ENCODE results near the gene USP13. TPM values are rescaled to one million over a fixed set of nuclear protein-coding genes. Genes with fewer than 3 reads are reported as not detected.

Gene USP13
- total RNA-seq, 1 experiment from 2014 or later: 27.8 TPM

GRCh38 chr3:179797192-179797591 is 144.4 kb downstream of the USP13 start:
- Histone ChIP-seq H3K4me3 (ENCODE audit: low read depth in 2 of 2, low read length in 2 of 2) (no peak overlapping the region), H3K27ac (ENCODE audit: low read length) (no peak overlapping the region), H3K36me3 (ENCODE audit: control insufficient read depth, insufficient read depth, low read length) (no peaks in the 10 kb centered on the region), H3K27me3 (ENCODE audit: control insufficient read depth, insufficient read depth, low read length) (no peaks in the 10 kb centered on the region), H3K4me1 (ENCODE audit: control insufficient read depth, insufficient read depth, low read length) (no peaks in the 10 kb centered on the region), H3K9me3 (ENCODE audit: control insufficient read depth, insufficient read depth, low read depth, low read length) (no peaks in the 10 kb centered on the region)
- ChIA-PET POLR2A (no interaction called here), CTCF (no interaction called here)
- in situ Hi-C loops (cut with HindIII; ENCODE audit: low pct_unique_long_range_greater_than_20kb, low sequenced_read_pairs) (no loop called here), intact Hi-C loops (cut with micrococcal nuclease; ENCODE audit: unreplicated experiment) (no loop called here)
- BruUV-seq (replicated peaks): no TSS peak
- ATAC-seq (no peak), DNase-seq (ENCODE audit: low read depth, low spot score) (no peak)
- TF ChIP-seq SIN3A (IDR thresholded peaks at IDR 0.05; ENCODE audit: borderline replicate concordance, insufficient read depth, low read depth, low read length) (no peak), POLR2AphosphoS5 (IDR thresholded peaks at IDR 0.05; ENCODE audit: low read depth, low read length) (no peak), CTCF (IDR thresholded peaks at IDR 0.05) (no peak), TCF7L2 (IDR thresholded peaks at IDR 0.05; ENCODE audit: low read depth, low read length) (no peak)
- TF ChIP-seq, protein P1, sequence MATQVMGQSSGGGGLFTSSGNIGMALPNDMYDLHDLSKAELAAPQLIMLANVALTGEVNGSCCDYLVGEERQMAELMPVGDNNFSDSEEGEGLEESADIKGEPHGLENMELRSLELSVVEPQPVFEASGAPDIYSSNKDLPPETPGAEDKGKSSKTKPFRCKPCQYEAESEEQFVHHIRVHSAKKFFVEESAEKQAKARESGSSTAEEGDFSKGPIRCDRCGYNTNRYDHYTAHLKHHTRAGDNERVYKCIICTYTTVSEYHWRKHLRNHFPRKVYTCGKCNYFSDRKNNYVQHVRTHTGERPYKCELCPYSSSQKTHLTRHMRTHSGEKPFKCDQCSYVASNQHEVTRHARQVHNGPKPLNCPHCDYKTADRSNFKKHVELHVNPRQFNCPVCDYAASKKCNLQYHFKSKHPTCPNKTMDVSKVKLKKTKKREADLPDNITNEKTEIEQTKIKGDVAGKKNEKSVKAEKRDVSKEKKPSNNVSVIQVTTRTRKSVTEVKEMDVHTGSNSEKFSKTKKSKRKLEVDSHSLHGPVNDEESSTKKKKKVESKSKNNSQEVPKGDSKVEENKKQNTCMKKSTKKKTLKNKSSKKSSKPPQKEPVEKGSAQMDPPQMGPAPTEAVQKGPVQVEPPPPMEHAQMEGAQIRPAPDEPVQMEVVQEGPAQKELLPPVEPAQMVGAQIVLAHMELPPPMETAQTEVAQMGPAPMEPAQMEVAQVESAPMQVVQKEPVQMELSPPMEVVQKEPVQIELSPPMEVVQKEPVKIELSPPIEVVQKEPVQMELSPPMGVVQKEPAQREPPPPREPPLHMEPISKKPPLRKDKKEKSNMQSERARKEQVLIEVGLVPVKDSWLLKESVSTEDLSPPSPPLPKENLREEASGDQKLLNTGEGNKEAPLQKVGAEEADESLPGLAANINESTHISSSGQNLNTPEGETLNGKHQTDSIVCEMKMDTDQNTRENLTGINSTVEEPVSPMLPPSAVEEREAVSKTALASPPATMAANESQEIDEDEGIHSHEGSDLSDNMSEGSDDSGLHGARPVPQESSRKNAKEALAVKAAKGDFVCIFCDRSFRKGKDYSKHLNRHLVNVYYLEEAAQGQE (IDR thresholded peaks at IDR 0.05; ENCODE audit: insufficient read depth in 1 of 2, low read depth in 2 of 2, low read length in 1 of 2): no peak

DNA sequence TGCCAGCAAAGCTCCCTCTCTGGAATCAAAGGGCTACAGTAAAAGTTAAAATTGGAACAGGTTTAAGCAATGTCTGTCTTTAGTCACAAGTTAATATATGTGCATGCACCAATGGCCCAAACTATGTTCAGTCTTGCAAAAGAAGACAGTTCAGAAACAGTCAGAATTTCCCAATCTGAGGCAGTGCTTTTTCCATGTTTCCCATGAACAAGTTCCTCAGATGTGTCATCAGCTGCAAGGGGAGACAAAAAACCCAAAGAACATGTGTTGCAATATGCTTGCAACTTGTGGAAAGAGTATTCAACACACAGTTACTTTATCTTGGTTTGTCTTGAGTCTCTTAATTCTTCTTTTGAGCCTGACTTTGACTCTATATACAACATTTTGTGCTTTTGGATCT is 148.4 kb downstream of the USP13 start:
- no peaks in the 10 kb centered on the region for H3K9me3 ChIP-seq (ENCODE audit: control insufficient read depth, insufficient read depth, low read depth, low read length)
- H3K4me3 ChIP-seq (ENCODE audit: low read depth in 2 of 2, low read length in 2 of 2): no peak overlapping the region
- no TSS peak for BruUV-seq (replicated peaks)
- intact Hi-C loops (cut with micrococcal nuclease; ENCODE audit: unreplicated experiment): no loop called here
- DNase-seq (ENCODE audit: low read depth, low spot score) (no peak), ATAC-seq (no peak)
- in situ Hi-C loops (cut with HindIII; ENCODE audit: low pct_unique_long_range_greater_than_20kb, low sequenced_read_pairs): no loop called here
- POLR2A ChIA-PET: no interaction called here
- CTCF ChIA-PET: no interaction called here
- H3K27me3 ChIP-seq (ENCODE audit: control insufficient read depth, insufficient read depth, low read length): no peaks in the 10 kb centered on the region
- H3K4me1 ChIP-seq (ENCODE audit: control insufficient read depth, insufficient read depth, low read length): no peaks in the 10 kb centered on the region
- no peak for TF ChIP-seq CTCF (IDR thresholded peaks at IDR 0.05)
- no peak overlapping the region for H3K27ac ChIP-seq (ENCODE audit: low read length)
- H3K36me3 ChIP-seq (ENCODE audit: control insufficient read depth, insufficient read depth, low read length): no peaks in the 10 kb centered on the region

DNA sequence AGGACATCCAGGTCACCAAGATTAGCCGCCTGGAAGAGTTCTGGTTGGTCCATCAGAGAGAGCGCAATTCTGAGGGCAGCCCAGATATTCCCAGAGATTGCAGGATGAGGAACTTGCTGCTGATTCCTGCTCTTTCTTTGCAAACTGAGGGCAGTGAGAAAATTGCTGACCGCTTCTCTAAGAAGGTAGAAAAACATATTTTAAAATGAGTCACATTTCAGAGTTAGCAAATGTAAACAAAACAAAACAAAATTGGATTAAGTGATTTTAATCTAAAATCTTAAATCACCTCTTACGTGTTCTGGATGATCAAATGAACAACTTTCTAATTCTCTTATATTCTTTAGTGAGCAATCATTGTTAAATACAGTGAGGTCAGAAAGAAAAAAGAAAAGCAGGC is 149.0 kb downstream of the USP13 start:
- BruUV-seq (replicated peaks): no TSS peak
- POLR2A ChIA-PET: no interaction called here

More for the DNA sequence above, 149.0 kb downstream of the USP13 start:
- DNase-seq (ENCODE audit: low read depth, low spot score) (no peak), ATAC-seq (no peak)
- in situ Hi-C loops (cut with HindIII; ENCODE audit: low pct_unique_long_range_greater_than_20kb, low sequenced_read_pairs): no loop called here
- no peak for TF ChIP-seq CTCF (IDR thresholded peaks at IDR 0.05)
- no peak for TF ChIP-seq TCF7L2 (IDR thresholded peaks at IDR 0.05; ENCODE audit: low read depth, low read length)
- TF ChIP-seq POLR2AphosphoS5 (IDR thresholded peaks at IDR 0.05; ENCODE audit: low read depth, low read length): no peak
- TF ChIP-seq, protein P1 (IDR thresholded peaks at IDR 0.05; ENCODE audit: insufficient read depth in 1 of 2, low read depth in 2 of 2, low read length in 1 of 2): no peak
- TF ChIP-seq SIN3A (IDR thresholded peaks at IDR 0.05; ENCODE audit: borderline replicate concordance, insufficient read depth, low read depth, low read length): no peak
- Histone ChIP-seq H3K27me3 (ENCODE audit: control insufficient read depth, insufficient read depth, low read length) (no peaks in the 10 kb centered on the region), H3K4me3 (ENCODE audit: low read depth in 2 of 2, low read length in 2 of 2) (no peak overlapping the region), H3K9me3 (ENCODE audit: control insufficient read depth, insufficient read depth, low read depth, low read length) (no peaks in the 10 kb centered on the region), H3K27ac (ENCODE audit: low read length) (no peak overlapping the region), H3K4me1 (ENCODE audit: control insufficient read depth, insufficient read depth, low read length) (no peaks in the 10 kb centered on the region), H3K36me3 (ENCODE audit: control insufficient read depth, insufficient read depth, low read length) (no peaks in the 10 kb centered on the region)
- intact Hi-C loops (cut with micrococcal nuclease; ENCODE audit: unreplicated experiment): no loop called here
- CTCF ChIA-PET: no interaction called here
